HUDEP-2 (cell line): ENCODE results near the gene MPZL2.

ENCODE experiments used
- DNase-seq, 76 experiments: peaks; one replicate each; lab custom pipeline; 2025; ENCODE audit not compliant: unreplicated experiment in 76 of 76; lab: John Stamatoyannopoulos, UW

The MPZL2 gene

GRCh38 chr11:118223992-118224391 lies 40.1 kb downstream of the MPZL2 start:
- no peak for DNase-seq

GRCh38 chr11:118223570-118223969 lies 40.5 kb downstream of the MPZL2 start:
- DNase-seq, result no peak

GRCh38 chr11:118222437-118222836 lies 41.7 kb downstream of the MPZL2 start:
- no peak for DNase-seq

DNA sequence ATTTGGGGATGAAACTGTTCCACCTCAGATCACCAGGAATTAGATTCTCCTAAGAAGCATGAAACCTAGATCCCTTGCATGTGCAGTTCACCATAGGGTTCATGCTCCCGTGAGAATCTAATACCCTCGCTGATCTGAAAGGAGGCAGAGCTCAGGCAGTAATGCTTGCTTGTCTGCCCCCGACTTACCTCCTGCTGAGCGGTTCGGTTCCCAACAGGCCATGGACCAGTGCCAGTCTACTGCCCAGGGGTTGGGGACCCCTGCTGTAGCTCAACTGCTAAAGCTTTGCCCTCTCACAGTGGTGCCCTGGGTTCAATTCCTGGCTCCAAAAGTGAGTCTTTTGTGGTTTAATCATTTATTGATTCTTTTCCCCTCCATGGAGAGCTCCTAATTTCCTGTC lies 42.7 kb downstream of the MPZL2 start:
- DNase-seq, result no peak

DNA sequence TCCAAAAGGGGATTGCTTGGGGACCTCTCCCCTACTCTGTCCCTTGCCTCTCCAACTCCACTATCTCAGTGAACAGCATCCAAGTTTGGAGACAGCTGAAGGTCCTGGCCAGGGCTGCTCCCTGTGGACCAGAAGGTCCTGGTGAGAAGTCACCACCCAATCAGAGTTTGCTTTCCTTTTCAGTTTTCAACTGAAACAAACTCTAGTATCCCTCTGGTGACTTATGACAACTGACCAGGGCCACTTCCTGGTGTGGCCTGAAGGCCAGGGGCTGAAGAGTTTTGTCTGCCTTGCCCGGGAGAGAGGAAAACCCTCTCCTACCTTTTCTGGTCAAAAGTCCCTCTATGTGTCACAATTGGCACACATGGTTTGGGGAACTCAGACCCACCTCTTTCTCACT lies 44.4 kb downstream of the MPZL2 start:
- no peak for DNase-seq

GRCh38 chr11:118219244-118219643 lies 44.9 kb downstream of the MPZL2 start:
- DNase-seq, result no peak

DNA sequence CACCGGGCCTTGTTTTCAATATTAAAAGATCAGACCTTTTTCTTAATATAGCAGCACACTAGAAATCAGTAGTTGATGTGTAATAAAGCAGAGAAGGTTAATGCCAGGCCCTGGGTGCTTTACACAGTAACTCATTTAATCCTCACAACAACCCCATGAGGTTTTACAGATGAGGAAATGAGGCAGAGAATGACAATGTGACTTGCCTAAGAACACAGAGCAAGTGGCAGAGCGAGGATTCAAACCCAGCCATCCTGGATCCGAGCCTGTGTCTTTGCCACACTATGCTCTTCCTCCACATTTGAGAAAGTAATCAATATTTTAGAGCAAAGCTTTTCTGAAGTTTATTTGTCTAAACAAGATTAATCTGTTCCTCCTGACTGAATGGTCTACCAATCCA lies 46.5 kb downstream of the MPZL2 start:
- no peak for DNase-seq

- no peak for DNase-seq
These were observed 47.2 kb downstream of the MPZL2 start for GRCh38 chr11:118216621-118217481.

DNA sequence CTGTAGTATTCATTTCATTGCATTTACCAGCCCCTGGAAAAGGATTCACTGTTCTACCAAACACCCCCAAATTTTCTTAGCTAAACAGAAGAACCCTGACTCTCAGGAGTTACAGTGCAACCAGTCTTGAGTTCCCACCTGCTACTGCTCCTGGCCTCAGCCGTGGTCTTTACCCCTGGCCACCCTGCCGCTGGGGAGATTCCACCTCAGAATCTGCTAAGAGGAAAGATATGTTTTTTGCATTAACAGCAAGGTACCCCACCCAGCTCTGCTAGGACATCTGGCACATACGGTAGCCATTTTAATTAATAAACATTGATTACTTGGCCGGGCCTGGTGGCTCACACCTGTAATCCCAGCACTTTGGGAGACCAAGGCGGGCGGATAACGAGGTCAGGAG lies 48.3 kb downstream of the MPZL2 start:
- no peak for DNase-seq

GRCh38 chr11:118215262-118215661 lies 48.8 kb downstream of the MPZL2 start:
- no peak for DNase-seq

GRCh38 chr11:118214210-118214914 lies 49.7 kb downstream of the MPZL2 start:
- no peak for DNase-seq

DNA sequence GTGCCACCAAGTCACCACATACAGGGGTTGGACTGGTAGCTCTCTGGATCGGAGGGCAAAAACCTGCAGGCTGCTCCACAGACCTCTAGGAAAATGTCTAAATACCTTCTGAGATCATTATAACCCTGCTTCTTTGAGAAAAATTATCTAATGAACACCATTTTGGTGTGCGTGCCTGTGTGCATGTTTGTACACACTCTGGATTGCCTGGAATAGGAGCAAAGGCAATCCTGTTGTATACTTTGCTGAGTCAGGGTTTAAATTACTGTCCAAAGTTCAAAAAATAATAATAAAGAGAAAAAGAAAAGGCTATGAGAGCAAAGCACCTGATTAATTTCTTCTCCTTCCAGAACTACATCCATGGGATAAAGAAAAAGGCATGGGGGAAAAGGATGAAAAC lies 50.3 kb downstream of the MPZL2 start:
- no peak for DNase-seq

DNA sequence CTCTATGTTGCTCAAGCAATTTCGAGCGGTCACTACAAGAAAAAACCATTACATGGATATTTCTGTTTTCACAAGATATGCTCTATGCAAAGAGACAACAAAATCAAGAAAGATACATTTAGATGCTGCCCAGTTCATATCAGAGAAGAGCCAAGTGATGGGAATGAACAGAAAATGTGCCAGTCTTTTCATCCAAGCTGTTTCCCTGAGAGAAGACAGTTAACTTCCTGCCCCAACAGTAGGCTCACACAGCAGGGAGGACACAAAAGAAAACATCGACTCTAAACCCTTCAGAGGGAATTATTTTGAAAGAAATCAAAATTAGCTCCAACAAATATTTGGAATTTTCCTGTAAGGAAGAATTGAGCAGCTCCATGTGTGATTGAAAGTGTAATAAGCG lies 50.9 kb downstream of the MPZL2 start:
- no peak for DNase-seq

GRCh38 chr11:118212781-118213191 lies 51.3 kb downstream of the MPZL2 start:
- no peak for DNase-seq

GRCh38 chr11:118212131-118212725 lies 51.9 kb downstream of the MPZL2 start:
- no peak for DNase-seq

DNA sequence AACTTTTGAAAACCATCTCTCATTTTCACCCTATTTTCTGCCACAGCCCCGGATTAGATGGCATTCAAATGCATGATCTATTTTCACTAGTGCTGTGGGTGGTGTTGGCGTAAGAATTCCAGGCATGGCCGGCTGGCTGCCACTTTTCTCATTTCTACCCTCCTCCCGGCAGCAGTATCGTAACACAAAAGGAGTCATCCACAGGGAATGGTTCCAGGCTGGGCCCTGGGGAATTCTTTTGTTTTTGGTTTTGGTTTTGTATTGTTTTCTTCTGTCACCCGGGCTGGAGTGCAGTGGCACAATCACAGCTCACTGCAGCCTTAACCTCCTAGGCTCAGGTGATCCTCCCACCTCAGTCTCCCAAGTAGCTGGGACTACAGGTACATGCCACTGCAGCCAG lies 53.1 kb downstream of the MPZL2 start:
- no peak for DNase-seq

- no peak for DNase-seq
These were observed 53.8 kb downstream of the MPZL2 start for GRCh38 chr11:118210323-118210722.

- no peak for DNase-seq
These were observed 55.1 kb downstream of the MPZL2 start for GRCh38 chr11:118209033-118209432.

DNA sequence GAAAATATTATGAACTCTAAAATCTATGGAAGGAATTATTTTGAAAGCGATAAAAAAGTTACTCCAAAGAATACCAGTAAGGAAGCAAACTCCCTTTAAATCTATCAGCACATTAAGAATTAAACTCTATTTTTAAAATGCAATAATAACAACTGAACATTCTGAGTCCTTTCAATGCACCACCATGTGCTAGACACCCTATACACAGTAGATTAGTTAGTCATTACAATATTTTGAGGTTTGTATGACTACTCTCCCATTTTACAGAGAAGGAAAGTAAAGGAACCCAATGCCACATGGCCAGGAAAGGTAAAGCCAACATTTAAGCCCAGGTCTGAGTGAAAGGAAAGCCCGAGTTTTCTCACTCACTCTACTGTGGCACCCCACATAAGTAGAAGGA lies 57.0 kb downstream of the MPZL2 start:
- no peak for DNase-seq

GRCh38 chr11:118206391-118207031 lies 57.6 kb downstream of the MPZL2 start:
- DNase-seq, result no peak
